Amniotic epithelial cell (primary cell): ENCODE results near the gene CD27.
"Not testable (repeated sequence)": the region's sequence is repeated elsewhere in the genome, so short reads cannot be mapped to it uniquely, and the experiment has no call there.

Experiments used
- DNase-seq: peaks from one replicate; pipeline ENCODE4 v3.0.0-alpha.2; 2010; ENCODE audit warnings: low read depth

CD27 gene

DNA sequence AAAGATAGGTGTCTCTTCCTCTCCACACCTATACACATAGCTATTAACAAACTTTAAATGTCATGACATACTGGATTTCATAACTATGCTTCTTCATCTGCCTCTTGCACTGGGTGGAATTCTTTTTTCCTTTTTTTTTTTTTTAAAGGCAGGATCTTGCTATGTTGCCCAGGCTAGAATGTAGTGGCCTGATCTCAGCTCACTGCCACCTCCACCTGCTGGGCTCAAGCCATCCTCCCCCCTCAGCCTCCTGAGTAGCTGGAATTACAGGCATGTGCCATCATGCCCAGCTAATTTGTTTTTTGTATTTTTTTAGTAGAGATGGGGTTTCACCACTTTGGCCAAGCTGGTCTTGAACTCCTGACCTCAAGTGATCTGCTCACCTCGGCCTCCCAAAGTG is 43.5 kb downstream of the CD27 start:
- DNase-seq = no peak

DNA sequence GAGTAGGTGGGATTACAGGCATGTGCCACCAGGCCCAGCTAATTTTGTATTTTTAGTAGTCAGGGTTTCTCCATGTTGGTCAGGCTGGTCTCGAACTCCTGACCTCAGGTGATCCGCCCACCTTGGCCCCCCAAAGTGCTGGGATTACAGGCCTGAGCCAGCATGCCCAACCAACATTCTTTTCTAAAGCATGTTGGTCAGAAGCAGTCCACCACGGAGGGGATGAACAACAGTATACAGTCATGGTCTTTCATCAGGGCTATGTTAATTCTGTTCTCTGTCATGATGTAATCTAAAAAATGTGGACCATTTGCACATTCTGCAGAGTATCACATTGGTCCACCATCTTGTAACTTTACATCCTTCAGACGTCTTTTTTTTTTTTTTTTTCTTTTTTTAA is 44.7 kb downstream of the CD27 start:
- DNase-seq = peak; percentile 66

GRCh38 chr12:6490673-6491072 is 45.9 kb downstream of the CD27 start:
- DNase-seq = not testable (repeated sequence)

DNA sequence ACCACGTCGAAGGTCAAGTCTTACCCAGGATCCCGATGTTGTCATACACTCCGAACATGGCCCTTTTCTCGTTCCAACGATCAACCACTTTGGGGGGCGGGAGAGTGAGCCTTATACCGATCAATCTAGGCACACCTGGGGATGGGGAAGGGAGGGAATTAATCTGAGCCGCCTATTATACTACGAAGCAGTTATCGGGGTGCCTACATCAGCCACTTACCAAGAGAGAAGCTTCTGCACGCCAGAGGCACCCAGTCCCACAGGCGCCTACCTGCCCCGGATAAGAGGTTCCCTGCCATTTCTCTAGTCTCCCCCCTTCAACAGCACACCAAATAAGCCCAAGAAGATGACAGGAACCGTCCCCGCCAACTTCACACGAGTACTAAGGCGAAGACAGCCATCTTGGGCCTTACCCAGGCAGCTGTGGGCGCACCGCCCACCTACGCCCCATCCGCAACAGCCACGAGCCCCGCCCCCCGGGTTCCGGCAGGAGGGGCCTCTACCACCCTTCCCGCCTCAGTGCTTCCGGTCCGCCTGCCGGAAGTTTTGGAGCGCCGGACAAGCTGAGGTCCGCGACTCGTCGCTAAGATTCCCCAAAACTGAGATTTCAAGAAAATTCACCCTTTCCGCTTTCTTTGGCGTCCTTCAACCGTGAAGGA is 48.2 kb downstream of the CD27 start, which contains the start of gene MRPL51:
TSS of gene MRPL51 (minus strand) at position 425 of the 659 bp plus-strand sequence. CDS start at position 299, 126 bp downstream.
- DNase-seq = peak; percentile 90

- peak; percentile 95 for DNase-seq
These were observed 48.9 kb downstream of the CD27 start, which contains the start of gene NCAPD2 for GRCh38 chr12:6493497-6494257. NCAPD2 (plus strand) TSS chr12:6494102; CDS start chr12:6495099, 997 bp downstream.

GRCh38 chr12:6494258-6494743 is 49.5 kb downstream of the CD27 start:
- DNase-seq = no peak

- no peak for DNase-seq
These were observed 50.2 kb downstream of the CD27 start for GRCh38 chr12:6494968-6495367.

GRCh38 chr12:6497291-6497690 is 52.5 kb downstream of the CD27 start:
- not testable (repeated sequence) for DNase-seq

DNA sequence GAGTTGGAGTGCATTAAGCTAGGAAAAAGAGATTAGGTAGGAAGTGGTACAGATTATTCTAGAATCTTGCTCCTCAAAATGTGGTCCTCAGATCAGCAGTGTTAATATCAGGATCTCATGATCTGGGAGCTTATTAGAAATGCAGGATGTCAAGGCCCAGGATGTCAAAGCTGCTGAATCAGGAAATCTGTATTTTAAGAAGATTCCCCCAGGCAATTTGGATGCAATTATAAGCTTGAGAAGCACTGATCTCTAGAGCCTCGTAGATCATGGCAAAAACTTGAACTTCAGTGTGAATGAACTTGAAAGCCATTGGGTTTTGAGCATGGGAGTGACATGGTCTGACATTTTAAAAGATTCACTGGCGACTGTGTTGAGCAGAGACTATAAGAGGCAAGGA is 55.7 kb downstream of the CD27 start:
- no peak for DNase-seq
